CD4-positive, alpha-beta T cell treated with Interleukin-17A for 4 hours (primary cell): ENCODE results near the gene LPP.

Experiments
- DNase-seq: peaks from one replicate; pipeline ENCODE4 v3.0.0-alpha.2; 2020; ENCODE audit warnings: mixed read lengths

The LPP gene

DNA sequence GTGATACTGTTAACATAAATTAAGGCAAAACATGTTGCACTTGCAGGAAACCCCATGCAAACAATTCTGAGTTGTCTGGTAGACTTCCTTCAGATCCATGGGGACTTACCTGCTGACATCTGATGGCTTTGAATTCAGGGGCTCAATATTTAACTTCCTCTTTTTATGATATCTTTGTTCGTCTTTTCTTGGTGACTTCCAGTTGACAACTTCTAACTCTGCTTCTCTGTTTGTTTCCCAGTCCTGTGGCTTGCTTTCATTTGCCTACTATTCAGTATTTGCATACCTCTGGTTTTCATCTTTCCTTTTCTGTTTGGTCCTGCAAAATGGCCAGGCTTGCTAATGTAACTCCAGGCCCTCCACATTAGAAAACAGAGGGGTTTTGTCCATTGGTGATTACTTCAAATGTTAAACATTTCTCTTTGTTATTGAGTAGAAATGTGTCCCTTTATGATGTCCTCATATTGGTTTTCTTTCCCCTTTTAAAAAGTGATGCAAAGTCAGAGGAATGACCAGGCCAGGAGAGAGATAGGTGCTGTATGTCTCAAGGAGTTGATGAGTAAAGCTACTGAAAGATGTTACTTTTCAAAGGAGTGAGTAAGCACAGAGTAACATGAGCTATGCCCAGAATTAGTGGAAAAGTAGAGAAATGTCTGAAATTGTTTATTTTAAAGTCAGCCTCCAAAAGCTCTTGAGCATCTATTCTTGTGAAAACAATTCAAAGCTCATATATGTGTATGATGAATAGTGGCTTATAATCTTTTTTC, 335.9 kb downstream of the LPP start:
- no peak for DNase-seq

DNA sequence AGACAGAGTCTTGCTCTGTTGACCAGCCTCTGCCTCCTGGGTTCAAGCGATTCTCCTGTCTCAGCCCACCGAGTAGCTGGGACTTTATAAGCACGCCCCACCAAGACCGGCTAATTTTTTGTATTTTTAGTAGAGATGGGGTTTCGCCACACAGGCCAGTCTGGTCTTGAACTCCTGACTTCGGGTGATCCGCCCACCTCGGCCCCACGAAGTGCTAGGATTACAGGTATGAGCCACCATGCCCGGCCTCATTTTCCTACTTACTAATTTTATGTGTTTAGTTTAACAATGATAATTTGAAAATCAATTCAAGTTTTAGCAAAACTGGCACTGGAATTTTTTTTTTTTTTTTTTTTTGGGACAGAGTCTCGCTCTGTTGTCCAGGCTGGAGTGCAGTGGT, 336.5 kb downstream of the LPP start:
- no peak for DNase-seq

DNA sequence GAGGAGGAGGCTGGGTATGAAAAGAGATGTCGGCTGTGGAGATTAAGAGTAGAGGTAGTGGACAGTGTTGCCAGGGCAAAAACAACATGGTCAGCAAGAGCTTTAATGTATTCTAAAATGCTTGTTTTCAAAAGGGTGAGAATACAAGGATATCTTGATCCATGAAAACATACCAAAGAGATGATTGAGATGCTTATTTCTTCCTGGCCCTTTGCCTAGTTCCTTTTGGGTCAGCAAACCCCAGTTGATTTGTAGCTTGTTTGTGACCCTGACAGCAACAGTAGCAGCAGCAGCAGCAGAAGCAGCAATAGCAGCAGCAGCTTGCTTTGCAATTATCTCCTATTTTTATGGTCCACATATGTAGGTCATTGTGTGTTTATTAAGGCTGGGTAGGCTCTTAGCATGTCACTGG, 337.3 kb downstream of the LPP start:
- no peak for DNase-seq

DNA sequence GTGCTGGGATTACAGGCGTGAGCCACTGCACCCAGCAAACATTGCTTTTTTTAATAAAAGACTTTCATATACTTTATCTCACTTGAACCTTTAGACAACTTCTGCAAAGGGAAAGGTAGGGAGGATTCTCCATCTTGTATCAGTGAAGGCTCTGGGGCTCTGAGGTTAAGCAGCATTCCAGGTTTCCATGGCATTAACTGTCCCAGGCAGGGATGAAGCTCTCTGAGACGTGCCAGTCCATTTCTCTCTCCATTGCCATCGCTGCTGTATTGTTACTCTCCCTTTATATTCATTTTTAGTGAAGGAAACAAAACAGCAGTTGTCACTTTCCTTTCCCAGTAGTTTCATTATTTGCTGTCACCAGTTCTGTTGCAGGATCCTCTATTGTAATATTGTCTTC, 342.4 kb downstream of the LPP start:
- no peak for DNase-seq

DNA sequence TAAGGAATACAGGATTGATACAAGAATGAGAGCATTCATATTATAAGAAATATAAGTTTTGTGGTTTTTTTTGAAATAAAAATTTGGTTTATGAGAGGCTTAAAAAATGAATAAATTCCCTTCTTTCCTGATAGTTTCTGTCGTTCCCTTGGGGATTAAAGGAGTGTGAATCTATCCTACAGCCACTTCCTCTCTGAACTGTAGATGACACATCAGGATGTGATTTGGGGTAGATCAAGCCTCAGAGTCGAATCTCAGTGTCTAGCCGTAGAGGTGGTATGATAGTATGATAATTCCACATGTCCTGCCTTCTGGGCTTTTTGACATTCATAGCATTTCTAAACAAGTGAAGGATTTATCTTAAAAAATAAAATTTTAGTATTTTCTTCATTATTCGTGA, 343.1 kb downstream of the LPP start:
- DNase-seq, result no peak

DNA sequence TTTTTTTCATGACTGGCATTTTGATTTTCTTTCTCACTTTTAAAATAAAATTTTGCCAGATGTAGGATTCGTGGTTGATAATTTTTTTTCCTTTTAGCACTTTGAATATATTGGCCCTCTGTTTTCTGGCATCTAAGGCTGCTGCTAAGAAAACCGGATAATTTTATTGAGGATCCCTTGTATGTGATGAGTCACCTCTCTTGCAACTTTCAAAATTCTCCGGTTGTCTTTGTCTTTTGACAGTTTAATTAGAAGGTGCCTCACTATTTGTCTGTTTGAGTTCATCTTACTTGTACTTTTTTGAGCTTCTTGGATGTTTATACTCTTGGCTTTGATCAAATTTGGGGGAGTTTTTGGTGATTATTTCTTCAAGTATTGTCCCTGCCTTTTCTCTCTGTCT, 349.7 kb downstream of the LPP start:
- DNase-seq, result no peak

DNA sequence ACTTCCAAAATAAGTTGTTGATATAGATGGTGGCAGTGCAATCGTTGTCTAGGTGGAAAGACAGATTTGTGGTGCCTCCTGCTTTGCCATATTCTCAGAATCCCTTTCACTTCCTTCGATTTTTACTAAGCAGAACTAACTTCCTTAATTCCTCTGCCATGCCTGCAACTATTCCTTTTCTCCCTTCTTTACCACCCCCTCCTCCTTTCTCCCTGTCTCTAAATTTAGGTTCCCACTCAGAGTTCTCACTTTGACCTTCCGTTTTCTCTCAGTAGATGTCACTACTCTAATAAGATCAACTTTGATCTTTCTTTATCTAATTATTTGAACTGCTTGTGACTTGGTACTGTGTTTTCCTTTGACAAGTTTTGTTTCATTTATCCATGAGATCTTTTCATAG, 351.2 kb downstream of the LPP start:
- no peak for DNase-seq

DNA sequence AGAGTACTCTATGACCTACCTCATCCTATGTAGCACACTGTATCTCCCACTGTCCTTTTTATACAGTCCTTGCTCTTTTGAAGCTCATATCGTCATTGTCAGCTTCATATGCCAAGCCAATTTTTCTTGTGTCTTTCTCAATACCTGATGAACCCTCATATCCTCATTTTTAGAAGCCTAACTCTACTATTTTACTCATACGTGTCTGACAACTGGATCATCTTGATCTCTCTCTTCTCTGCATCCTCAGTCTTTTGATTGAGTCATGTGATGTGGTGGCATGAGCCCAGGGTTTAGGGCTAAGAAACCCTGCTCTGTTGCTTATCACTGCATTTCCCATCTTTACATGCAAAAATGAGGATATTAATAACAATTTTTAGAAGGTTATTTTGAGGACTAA, 352.0 kb downstream of the LPP start:
- DNase-seq, result no peak

DNA sequence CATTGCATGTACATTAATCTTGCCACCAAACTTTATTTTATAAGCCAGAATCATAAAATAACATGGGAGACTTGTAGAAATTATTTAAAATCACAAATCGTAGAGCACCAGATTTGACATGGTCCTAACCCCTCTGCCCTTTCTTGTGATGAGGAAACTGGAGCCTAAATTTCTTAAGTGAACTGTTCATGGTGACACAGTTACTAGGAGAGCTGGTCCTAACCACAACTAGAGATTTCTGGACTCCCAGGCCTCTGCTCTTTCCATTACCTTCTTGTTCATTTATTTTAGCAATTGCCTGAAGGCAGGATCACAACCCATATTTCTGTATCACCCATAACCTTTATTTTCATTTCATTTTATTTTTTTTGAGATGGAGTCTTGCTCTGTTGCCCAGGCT, 352.5 kb downstream of the LPP start:
- no peak for DNase-seq

DNA sequence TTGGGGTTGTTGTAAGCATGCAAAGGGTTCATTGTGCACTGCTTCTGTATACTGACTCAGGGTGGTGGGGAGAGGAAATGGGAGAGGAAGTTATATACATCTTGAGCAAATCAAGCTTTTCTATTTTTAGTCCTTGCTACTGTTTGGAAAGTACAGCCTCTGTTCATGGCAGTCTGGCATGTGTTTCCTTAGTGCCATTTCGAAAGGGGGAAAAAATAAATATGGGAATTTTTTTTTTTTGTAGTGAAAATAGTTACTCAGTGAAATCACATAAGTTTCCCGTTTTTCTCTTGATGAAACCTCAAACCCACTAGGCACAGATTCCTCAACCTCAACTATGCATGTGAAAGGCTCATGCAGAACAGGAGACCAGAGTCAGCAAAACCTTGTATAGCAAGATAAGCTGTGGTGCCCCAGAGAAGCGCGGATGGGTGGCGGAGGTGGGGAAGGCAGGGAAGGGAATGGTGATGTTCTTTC, 353.3 kb downstream of the LPP start:
- no peak for DNase-seq

DNA sequence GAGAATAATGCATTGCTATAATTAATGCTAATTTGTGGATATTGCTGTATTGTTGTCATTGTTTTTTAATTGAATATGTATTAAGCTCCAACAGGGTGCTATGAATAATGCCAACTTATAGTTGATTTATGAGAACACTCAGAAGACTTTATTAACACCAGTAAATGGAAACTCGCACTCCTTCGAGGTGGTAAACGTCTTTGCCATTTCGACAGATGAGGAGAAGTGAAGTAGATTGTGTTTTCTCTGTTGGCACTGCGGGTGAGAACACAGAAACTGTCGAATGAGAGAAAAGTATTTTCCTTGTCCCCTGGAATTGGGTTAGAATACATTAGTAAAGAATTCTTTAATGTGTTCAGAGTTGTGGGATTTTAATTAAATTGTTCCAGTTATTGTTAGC, 354.5 kb downstream of the LPP start:
- no peak for DNase-seq

DNA sequence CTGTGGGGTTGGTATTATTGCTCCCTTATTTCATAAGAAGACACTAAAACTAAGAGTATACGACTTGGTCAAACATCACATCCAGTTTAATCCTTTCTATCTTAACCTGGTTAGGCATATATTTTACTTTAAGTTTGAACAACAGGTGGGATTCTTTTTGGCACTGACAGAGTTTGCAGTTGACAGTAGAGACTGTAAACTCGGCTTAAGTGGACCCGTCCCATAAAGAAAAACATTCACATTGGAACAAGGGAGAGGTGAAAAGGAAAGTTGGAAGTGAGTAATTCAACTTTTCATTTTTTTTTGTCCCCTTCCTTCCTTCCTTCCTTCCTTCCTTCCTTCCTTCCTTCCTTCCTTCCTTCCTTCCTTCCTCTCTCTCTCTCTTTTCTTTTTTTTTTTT, 355.4 kb downstream of the LPP start:
- DNase-seq, result no peak

DNA sequence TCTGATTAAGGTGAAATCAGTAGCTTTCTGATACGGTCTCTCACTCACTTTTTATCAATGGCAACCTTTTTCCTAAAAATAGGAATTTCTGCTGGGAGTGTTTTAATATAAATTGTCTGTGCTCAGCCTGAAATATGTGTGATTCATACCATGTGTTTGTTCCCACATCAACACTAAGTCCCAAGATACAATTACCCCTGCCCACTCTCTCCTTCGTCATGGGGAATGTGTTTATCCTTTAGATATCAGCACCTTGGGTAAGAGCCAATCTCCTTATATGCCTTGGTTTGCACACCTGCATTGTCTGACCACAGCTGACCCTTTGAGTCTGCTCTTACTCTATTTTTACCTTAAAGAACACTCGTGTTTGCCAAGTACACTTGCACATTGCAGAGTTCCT, 356.4 kb downstream of the LPP start:
- DNase-seq, result no peak

DNA sequence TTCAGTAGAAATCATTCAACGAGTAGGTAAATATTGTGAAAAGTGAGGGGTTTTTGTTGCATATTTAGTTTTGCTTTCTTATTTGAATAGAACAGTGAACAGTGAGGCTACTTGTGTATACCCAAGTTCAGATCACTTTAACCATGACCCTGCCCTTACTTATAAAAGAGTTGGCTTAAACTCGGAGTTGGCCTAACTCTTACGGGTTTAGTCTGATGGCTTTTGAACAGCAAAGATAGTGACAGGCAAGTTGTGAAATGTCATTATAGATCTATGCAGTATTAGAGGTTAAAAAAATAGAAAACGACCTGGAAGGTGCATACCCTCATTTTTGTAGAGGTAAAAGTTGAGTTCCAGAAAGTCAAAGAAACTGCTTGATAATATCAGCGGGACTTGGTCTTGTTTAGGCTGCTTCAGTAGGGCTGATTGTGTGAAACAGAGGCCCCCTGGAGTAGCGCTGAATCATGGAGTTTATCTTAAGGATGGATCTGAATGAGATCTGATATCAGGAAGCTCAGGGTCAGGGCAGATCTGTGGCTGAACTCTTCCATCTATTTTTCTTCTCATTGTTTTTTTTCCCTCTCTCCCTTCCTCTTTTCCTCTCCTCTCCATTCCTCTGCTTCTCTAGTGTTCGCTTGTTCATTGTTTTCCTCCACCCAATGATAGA, 359.8 kb downstream of the LPP start:
- no peak for DNase-seq

DNA sequence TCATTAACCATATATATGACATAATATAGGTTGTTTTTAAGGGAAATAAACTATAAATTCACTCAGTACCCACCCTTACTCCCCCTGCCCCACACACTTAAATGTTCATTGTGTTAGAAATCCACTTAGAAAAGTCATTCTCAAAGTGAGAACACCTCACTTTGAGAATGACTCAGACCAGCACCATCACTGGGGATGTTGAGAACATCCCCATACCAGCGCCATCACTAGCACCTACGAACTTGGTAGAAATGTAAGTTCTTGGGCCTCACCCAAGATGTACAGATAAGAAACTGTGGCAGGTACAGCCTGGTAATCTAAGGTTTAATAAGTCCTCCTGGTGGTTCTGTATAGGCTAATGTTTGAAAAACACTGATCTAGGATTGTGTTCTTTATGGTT, 362.6 kb downstream of the LPP start:
- no peak for DNase-seq

DNA sequence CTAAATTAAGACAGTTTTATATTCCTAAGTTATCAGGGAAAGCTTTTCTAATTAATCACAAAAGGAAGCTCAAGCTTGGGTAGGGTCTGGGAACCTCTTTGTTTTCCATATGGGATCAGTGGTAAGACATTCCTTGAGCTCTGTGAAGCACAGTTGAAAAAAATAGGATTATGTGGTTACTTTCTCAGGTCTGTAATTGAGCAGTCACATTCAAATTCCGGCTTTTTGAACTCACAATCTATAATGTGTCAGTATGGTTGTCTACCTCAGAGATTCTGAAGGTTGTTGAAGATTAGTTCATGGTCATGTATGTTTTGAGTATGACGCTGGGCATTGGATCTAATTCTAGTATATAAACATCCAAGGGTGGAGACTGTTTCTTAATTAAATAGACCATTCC, 364.5 kb downstream of the LPP start:
- DNase-seq, result no peak

DNA sequence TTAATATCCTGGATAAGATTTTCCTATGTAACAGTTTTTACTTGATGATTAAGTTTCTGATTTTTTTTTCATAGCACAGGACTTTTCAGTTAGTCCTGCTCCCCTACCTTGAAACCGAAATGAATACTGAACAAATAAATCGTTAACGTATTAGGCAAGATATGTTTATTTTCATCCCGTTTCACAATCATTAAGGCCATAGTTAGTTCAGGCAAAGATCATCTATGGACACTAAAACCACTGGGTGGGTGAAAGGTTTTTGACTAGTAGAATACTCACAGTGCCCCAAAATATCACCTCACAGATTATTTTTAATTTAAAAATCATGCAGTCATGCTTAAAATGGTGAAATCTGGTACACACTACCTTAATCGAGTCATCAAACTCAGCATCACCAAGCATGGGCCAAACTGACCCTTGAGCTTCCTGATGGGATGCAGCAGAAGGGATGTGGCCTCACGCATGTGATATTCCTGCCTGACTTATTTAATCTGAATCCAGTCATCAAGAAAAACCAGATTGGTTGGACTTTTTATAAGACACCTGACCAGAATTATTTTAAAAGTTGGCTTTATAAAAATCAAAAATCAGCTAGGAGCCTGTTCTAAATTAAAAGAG, 365.0 kb downstream of the LPP start:
- DNase-seq, result no peak

DNA sequence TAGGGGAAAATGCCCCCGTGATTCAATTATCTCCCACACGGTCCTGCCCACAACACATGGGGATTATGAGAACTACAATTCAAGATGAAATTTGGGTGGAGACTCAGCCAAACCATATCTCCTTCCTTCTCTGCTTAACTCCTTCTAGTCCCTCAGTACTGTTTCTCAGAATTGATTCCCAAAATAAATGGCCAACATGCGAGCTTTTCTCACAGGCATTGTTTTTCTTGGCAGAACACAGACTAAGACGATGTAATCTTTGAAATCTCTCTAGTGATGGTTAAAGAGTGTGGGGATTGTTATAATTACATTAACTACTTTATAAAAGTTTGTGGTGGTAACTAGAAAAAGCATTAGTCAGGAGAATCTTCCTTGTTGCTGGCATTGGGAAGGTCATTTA, 366.5 kb downstream of the LPP start:
- DNase-seq, result no peak

DNA sequence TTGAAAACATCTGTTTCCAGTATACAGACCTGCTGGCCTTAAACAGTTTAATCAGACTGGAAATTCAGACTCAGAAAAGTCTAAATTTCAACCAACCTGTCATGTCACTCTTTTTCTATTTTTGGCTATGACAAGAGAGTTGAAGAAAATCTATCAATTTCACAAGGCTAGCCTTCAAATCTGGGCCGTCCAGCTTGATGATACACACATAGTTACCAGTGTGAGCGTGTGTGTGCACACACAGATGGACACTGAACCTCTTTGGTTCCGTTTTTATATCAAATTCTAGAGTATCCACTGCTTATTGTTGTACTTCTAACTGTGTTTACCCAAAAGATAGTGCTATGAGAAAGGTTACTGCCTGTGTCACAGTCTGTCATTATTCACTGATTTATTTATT, 368.2 kb downstream of the LPP start:
- DNase-seq, result no peak

DNA sequence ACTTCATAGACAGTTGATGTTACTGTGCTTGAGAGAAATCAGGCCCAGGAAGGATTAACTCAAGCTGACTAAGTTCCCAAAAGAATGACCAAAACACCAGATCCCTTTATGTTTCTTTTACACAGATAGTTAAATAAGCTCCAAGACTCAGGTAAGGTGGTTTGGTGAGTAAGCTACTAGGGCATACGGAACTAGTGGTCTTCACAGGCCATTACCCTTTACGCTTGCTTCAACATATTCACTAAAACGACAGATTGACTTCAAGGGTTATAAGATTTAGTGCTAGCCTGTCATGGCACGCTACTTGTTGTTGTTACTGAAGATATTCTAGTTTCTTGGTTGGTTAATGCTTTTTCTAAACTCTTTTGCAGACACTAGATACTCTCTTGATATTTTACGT, 369.3 kb downstream of the LPP start:
- DNase-seq, result no peak

DNA sequence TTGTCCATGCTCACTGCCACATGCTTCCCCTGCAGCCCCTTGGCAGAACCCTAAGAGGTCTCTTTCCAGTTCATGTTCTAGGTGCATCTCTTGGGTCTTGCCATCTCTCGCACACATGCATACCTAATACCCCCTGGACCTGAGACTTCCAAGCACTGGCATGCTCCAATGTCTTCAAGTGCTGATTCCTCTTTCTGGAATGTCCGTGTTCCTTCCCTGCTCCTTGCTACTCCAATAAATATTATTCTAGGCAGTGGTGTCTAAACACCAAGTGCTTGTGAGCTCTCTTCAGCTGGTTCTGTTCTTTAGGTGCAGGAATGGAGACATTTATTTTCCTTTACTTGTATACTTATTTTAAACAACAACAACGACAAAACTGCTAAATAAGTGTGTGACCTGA, 370.1 kb downstream of the LPP start:
- DNase-seq, result no peak

DNA sequence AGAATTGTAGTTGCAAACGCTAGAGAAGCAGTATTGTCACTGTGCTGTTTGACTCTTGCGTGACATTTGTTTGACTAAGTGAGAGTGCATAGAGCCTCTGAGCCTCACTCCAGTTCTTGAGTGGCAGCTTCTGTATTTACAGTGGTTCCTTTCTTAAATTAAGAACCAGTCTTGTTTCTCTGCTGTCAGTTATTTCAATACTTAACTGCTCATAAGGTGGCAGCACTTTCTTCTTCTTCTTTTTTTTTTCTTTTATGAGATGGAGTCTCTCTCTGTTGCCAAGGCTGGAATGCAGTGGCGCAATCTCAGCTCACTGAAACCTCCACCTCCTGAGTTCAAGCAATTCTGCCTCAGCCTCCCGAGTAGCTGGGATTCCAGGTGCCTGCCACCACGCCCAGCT, 372.1 kb downstream of the LPP start:
- no peak for DNase-seq

DNA sequence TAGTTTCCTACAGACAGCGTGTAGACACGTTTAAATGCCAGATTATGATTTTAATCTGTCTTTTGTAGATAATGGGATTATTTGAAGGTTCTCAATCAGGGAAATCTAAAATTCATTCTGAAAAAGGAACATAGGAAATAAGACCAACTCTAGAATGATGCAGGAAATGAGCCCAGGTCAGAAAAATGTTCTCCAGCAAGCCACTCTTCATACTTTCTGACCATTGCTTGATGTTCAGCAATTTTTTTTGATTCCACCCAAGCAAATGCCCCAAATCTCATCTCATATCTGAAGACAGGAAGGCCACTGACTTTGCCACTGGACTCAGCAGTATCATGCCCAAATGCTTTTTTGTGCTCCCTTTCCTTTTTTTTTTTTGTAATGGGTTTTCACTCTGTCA, 373.4 kb downstream of the LPP start:
- DNase-seq, result no peak

DNA sequence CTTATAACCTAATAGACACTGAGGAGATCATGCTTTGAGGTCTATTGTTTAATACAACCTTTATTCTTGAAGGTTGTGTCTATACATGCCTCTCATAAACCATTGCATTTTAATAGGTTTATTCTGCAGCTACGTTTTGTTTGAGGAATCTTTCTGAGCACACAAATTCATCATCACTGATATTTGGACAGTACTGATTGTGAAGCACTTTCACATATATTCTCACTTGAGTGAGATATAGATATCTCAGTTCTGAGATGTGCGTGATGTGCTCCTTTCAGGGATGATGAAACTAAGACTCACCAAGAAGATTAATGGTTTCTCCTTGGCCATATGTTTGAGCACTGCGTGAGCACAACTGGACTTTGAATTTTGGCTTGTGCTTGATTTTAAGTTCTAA, 374.4 kb downstream of the LPP start:
- no peak for DNase-seq
